Measurements from ENCODE around the gene DSCAM.

Gene DSCAM

DNA sequence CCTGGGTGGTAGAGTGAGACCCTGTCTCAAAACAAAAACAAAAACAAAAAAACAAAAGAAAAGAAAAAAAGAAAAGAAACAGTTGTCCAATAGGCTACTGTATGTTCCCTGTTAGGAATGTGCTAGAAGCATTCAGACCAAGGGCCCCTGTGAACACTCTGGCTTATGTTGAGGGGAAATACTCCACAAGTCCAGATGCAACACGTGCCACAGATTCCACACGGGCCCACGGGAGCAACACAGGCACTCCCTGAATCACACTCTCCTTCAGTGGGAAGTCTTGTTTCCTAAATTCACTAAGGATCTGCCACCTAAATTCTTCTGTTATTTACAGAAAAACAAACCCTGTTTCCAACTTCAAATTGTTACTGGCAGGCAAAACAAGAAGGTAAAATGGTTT is 688.6 kb downstream of the DSCAM start:
- Histone ChIP-seq H3K9me3 (replicated peaks in 1 of 11) (no peaks in the 10 kb centered on the region), H4K20me1 (no peaks in the 10 kb centered on the region)

DNA sequence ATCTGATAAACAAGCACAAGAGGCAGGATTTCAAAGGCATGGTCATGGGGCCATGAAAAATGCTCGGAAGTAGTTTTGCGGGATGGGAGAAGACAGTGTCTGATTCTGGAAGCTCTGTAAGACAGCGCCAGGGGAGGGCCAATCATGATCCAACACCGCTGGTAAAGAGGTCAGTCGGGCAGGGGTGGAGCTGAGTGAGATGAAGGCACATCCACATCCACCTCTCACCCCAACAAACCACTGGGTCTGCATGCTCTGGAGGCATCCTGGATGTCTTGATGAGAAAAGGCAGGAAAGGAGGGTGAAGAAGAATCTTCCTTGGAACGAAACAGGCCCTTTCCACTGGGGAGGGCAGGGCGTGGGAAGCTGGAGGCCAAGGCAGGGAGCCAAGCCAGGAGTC is 691.4 kb downstream of the DSCAM start:
- no peak for TF ChIP-seq Cebpa-rat (IDR thresholded peaks at IDR 0.05)

More for the DNA sequence above, 688.6 kb downstream of the DSCAM start:
- Histone ChIP-seq H3K36me3 (no peaks in the 10 kb centered on the region), H3K4me2 (no peak overlapping the region), H3K9ac (no peak overlapping the region), H3K27ac (no peak overlapping the region), H3K27me3 (no peaks in the 10 kb centered on the region), H3K4me1 (peaks cover 0 to 19% (median 7%) of the 10 kb centered on the region in 10 experiments; a peak in 11 of 20 replicates), H3K4me3 (no peak overlapping the region)
- TF ChIP-seq Cebpa-rat (IDR thresholded peaks at IDR 0.05), result no peak

DNA sequence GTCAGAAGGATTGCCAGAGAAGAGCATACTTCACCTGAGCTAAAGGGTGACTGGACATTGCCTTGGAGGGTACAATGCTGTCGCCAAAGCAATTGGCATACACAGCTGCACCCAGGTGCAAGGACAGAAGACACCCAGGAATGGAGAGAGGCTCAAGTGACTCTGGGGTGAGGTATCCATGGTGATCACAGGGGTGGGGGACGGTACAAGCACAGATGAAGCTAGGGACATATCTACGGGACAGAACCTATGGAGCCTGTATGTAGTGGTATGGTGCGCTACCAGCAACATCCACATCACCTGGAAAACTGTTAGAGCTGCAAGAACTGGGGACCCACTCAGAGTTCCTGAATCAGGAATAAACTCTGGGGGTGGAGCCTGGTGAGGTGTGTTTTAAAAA is 693.6 kb downstream of the DSCAM start:
- Histone ChIP-seq H3K4me2 (no peak overlapping the region), H3K4me1 (peaks cover 0 to 14% (median 7%) of the 10 kb centered on the region in 10 experiments; a peak in 9 of 20 replicates), H3K27me3 (no peaks in the 10 kb centered on the region), H3K9ac (no peak overlapping the region), H3K36me3 (no peaks in the 10 kb centered on the region), H3K4me3 (no peak overlapping the region), H3K9me3 (replicated peaks in 1 of 11) (no peaks in the 10 kb centered on the region), H3K27ac (no peak overlapping the region), H4K20me1 (no peaks in the 10 kb centered on the region)
- no peak for TF ChIP-seq Cebpa-rat (IDR thresholded peaks at IDR 0.05)

More for the DNA sequence above, 691.4 kb downstream of the DSCAM start:
- no peaks in the 10 kb centered on the region for H3K36me3 ChIP-seq
- H3K9ac ChIP-seq, result no peak overlapping the region
- no peak overlapping the region for H3K4me2 ChIP-seq
- no peak overlapping the region for H3K27ac ChIP-seq
- no peaks in the 10 kb centered on the region for H4K20me1 ChIP-seq
- no peaks in the 10 kb centered on the region for H3K27me3 ChIP-seq
- H3K9me3 ChIP-seq (replicated peaks in 1 of 11), result no peaks in the 10 kb centered on the region
- no peak overlapping the region for H3K4me3 ChIP-seq
- H3K4me1 ChIP-seq, result peaks cover 0 to 14% (median 7%) of the 10 kb centered on the region in 10 experiments; a peak in 9 of 20 replicates

DNA sequence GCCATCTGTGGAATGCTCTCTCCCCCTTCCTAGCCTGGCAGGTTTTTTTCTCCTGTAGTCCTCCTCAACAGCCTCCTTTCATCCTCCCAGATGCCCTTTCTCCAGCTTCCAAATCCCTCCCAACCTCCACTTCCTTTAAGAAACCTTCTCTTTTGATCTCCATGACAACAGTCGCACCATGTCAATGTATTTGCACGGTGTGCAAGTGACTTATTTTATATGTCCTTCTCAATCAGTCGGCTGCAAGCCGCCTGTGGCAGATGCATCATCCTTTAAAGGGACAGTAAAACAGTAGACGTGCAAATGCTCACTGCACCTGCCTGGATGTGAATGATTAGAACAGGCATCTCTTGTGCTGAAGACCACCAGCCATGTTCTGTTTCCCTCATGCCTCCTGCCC is 694.5 kb downstream of the DSCAM start:
- Histone ChIP-seq H3K27ac (no peak overlapping the region), H3K9ac (no peak overlapping the region), H3K4me3 (no peak overlapping the region), H3K9me3 (replicated peaks in 1 of 11) (no peaks in the 10 kb centered on the region), H4K20me1 (no peaks in the 10 kb centered on the region), H3K27me3 (no peaks in the 10 kb centered on the region), H3K4me1 (peaks cover 0 to 13% (median 6%) of the 10 kb centered on the region in 10 experiments; a peak in 9 of 20 replicates), H3K36me3 (no peaks in the 10 kb centered on the region), H3K4me2 (no peak overlapping the region)
- TF ChIP-seq Cebpa-rat (IDR thresholded peaks at IDR 0.05), result no peak

DNA sequence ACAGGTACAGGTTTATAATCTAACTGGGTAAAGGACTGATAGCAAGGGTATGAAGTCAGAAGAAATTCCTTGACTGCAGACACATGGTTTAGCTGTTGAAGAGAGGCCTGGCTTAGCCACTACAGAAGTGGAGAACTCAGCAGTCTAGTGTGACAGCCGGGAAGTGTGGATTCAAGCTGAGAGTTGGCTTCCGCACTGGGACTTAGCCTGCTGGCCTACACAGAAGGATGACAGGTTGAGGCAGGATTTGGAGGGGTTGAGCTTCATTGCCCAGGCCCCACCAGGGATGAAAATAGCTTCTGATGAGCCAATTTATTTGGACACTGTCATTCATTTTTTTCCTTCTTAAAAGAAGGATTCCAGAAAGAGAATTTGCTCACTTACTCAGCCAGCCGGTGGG is 695.3 kb downstream of the DSCAM start:
- Histone ChIP-seq H3K27me3 (no peaks in the 10 kb centered on the region), H4K20me1 (no peaks in the 10 kb centered on the region), H3K9me3 (replicated peaks in 1 of 11) (no peaks in the 10 kb centered on the region), H3K4me2 (no peak overlapping the region), H3K27ac (no peak overlapping the region), H3K4me3 (no peak overlapping the region), H3K4me1 (peaks cover 0 to 5% (median under 1%) of the 10 kb centered on the region in 10 experiments; a peak in 8 of 20 replicates), H3K36me3 (no peaks in the 10 kb centered on the region), H3K9ac (no peak overlapping the region)
- TF ChIP-seq Cebpa-rat (IDR thresholded peaks at IDR 0.05), result no peak

DNA sequence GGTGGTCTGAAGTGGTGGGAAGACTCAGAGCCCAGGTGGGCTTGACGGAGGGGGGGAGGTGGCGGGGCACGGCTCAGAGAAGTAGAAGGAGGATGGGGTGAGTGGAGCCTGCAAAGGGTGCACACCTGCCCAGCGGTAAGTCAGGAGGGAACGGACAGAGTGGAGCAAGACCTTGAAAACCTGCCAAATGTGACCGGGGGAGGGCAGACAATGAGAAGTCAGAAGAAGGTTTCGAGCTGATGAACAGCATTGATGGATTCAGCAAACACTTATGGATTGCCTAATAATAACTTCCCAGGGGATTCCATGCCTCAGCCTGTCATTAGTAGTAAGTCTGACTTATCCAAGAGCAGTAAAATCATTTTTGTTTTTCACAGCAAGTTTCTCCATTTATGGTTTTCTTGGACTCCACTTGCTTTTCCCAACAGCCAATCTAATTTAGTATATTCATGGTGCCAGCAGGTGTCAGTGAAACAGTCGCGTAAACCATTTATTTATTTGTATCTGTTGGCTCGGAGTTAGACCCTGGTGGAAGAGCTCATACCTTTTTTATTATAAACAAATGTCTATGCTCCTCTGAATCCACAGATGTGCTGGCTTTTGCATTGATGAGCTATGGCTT is 700.6 kb downstream of the DSCAM start:
- no peak overlapping the region for H3K4me2 ChIP-seq
- no peak overlapping the region for H3K27ac ChIP-seq
- H3K9ac ChIP-seq, result no peak overlapping the region
- H3K4me3 ChIP-seq, result no peak overlapping the region
- H4K20me1 ChIP-seq, result no peaks in the 10 kb centered on the region
- H3K4me1 ChIP-seq, result no peaks in the 10 kb centered on the region
- no peaks in the 10 kb centered on the region for H3K9me3 ChIP-seq (replicated peaks in 1 of 11)
- no peak for TF ChIP-seq Cebpa-rat (IDR thresholded peaks at IDR 0.05)
- no peaks in the 10 kb centered on the region for H3K27me3 ChIP-seq
- H3K36me3 ChIP-seq, result no peaks in the 10 kb centered on the region

DNA sequence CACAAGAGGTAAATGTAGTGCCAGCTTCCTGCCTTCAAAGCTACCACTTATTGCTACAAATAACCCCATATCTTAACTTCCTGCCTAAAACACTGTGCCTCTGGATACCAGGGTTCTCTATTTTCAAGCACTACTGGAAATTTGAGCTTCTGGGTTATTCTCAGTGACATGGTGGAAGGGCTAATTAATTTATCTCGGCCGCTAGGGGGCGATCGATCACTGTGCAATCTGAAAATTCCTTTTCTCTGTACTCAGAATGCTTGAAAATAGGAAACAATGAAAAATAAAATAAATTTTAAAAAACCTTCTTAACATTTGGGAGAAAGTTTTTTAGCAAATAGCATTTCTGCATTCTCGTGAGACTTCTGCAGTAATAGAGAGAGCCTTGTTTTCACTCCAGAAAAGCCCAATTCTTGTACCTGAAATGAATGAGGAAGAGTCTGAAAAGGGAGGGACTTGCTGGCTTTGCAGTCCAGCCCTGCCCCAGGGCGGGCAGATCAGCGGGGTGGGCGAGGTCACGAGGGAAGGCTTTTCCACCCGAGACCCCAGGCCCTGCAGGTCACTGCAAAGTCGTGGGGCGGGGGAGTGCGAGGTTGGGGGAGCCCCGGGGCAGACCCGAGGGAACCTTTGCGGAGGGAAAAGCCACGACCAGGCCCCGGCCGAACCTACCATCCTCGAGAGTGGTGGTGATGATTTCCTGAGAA is 703.0 kb downstream of the DSCAM start:
- no peaks in the 10 kb centered on the region for H3K27me3 ChIP-seq
- no peak overlapping the region for H3K9ac ChIP-seq
- H3K4me2 ChIP-seq, result no peak overlapping the region
- TF ChIP-seq Cebpa-rat (IDR thresholded peaks at IDR 0.05), result no peak
- H4K20me1 ChIP-seq, result no peaks in the 10 kb centered on the region
- no peak overlapping the region for H3K27ac ChIP-seq
- no peaks in the 10 kb centered on the region for H3K36me3 ChIP-seq
- H3K9me3 ChIP-seq (replicated peaks in 1 of 11), result no peaks in the 10 kb centered on the region
- no peak overlapping the region for H3K4me3 ChIP-seq
- no peaks in the 10 kb centered on the region for H3K4me1 ChIP-seq

DNA sequence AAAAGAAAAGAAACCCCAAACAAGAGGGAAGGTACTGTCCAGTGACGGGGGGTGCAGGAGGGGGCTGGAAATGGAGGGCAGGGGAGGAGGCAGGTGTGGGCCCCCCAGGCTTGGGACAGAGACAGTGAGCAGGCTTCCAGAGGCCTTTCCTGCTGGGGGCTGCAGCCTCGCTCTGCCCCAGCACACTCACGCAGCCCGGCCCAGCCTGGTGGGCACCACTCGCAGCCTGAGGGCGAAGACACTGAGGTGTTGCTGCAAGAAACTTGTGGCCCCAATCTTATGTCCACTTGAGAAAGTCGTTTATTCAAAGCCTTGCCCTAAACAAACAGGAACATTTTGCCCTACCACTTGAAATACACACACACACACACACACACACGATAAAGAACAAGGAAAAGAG is 705.3 kb downstream of the DSCAM start:
- no peak for TF ChIP-seq Cebpa-rat (IDR thresholded peaks at IDR 0.05)
- no peaks in the 10 kb centered on the region for H3K4me1 ChIP-seq

DNA sequence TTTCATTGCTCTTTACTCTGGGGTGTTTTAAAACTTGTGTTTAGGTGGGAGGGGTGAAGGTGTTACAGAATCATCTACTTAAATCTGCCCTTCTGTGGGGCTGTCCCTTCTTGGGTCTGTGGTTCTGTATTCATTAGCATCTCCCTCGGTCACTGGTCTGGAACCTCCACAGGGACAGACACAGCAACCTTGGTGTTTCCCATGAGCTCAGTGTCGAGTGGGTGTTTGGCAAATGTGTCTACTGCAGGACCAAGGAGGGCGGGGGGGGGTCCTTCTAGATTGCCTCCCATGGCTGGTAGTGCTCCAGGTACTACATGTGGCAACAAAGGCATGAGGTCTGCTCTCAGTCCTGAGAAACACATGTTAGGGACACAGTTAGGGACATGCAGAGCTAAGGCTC is 706.3 kb downstream of the DSCAM start:
- Histone ChIP-seq H3K9me3 (replicated peaks in 1 of 11) (no peaks in the 10 kb centered on the region), H3K27me3 (no peaks in the 10 kb centered on the region), H3K27ac (no peak overlapping the region), H4K20me1 (no peaks in the 10 kb centered on the region), H3K4me2 (no peak overlapping the region), H3K36me3 (no peaks in the 10 kb centered on the region), H3K9ac (no peak overlapping the region), H3K4me3 (no peak overlapping the region), H3K4me1 (no peaks in the 10 kb centered on the region)
- no peak for TF ChIP-seq Cebpa-rat (IDR thresholded peaks at IDR 0.05)

More for the DNA sequence above, 705.3 kb downstream of the DSCAM start:
- Histone ChIP-seq H3K36me3 (no peaks in the 10 kb centered on the region), H3K27ac (no peak overlapping the region), H4K20me1 (no peaks in the 10 kb centered on the region), H3K9ac (no peak overlapping the region), H3K9me3 (replicated peaks in 1 of 11) (no peaks in the 10 kb centered on the region), H3K4me3 (no peak overlapping the region), H3K4me2 (no peak overlapping the region), H3K27me3 (no peaks in the 10 kb centered on the region)

DNA sequence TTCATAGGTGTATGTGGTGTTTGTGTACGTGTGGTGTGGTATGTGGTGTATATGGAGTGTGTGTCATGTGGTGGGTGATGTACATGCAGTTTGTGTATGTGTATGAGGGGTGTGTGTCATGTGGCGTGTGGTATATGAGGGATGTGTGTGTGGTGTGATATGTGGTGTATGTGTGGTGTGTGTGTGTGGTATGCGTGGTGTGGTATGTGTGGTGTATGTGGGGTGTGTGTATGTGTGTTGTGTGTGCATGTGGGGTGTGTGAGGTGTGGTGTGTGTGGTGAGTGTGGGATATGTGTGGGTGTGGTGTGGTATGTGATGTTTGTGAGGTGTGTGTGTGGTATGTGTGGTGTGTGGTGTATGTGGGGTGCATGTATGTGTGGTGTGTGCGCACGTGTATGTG is 707.3 kb downstream of the DSCAM start:
- Histone ChIP-seq H3K36me3 (no peaks in the 10 kb centered on the region), H3K27ac (no peak overlapping the region), H3K4me2 (no peak overlapping the region), H3K4me1 (no peaks in the 10 kb centered on the region), H3K9me3 (replicated peaks in 1 of 11) (no peaks in the 10 kb centered on the region), H3K27me3 (no peaks in the 10 kb centered on the region), H3K9ac (no peak overlapping the region), H4K20me1 (no peaks in the 10 kb centered on the region), H3K4me3 (no peak overlapping the region)
- TF ChIP-seq Cebpa-rat (IDR thresholded peaks at IDR 0.05), result no peak

Data from BLaER1 treated with 17β-estradiol and CSF1 and Interleukin-3, amounts not matched to agents 10 nM and 100 nM (cell line).